Mesothelial cell of epicardium (in vitro differentiated cells): ENCODE measurements around the gene BTBD17. TPM values are rescaled to one million over a fixed set of nuclear protein-coding genes. Genes with fewer than 3 reads are reported as not detected.

Source experiments
- DNase-seq, 2 experiments: peaks; one replicate each; pipeline ENCODE4 v3.0.0; 2021; ENCODE audit warnings: low spot score in 2 of 2; ENCODE audit not compliant: unreplicated experiment in 2 of 2
- H3K27ac Mint-ChIP-seq: 2 replicates; pipeline ENCODE4 v1.8.0; 2021; ENCODE audit warnings: mixed read lengths
- H3K27me3 Mint-ChIP-seq: 2 replicates; pipeline ENCODE4 v1.8.0; 2021; ENCODE audit warnings: low read depth, mixed read lengths
- H3K36me3 Mint-ChIP-seq: 2 replicates; pipeline ENCODE4 v1.8.0; 2021; ENCODE audit warnings: mixed read lengths
- H3K4me1 Mint-ChIP-seq: 2 replicates; pipeline ENCODE4 v1.8.0; 2021; ENCODE audit warnings: mixed read lengths
- H3K4me3 Mint-ChIP-seq: 2 replicates; pipeline ENCODE4 v1.8.0; 2021; ENCODE audit warnings: mild to moderate bottlenecking, moderate library complexity, mixed read lengths
- H3K9me3 Mint-ChIP-seq: 2 replicates; pipeline ENCODE4 v1.8.0; 2021; ENCODE audit warnings: mixed read lengths
- total RNA-seq: library from RNA; stranded (reverse); gene quantifications from 3 replicates; pipeline ENCODE4 v1.2.1, GENCODE V29; 2021
- TF ChIP-seq, protein P1 (sequence below): fragments of 200-600 bp; sonication (generic); IDR thresholded peaks from one replicate; pipeline ENCODE4 v1.5.0; 2021; ENCODE audit warnings: antibody characterized with exemption; ENCODE audit not compliant: unreplicated experiment

BTBD17 gene
- total RNA-seq, 1 donor from 2014 or later, result 0.16 TPM

DNA sequence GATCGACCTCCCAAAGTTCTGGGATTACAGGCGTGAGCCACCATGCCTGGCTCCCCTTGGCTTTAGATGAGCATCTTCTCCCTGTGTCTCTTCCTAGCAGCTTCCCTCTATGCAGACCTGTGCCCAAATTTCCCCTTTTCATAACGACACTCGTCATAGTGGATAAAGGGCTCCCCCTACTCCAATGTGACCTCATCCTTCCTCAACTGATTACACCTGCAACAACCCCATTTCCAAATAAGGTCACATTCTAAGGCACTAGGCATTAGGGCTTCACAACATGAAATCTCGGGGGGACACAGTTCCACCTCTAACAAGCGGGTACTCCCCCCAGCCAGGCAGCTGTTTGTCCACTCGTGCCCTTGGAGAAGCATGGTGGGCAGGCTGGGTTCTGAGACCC lies 25.4 kb downstream of the BTBD17 start:
- Mint-ChIP-seq H3K27ac (no peak overlapping the region), H3K27me3 (peaks cover 41% of the 10 kb centered on the region), H3K4me1 (peaks cover 8% of the 10 kb centered on the region), H3K9me3 (no peaks in the 10 kb centered on the region), H3K36me3 (no peaks in the 10 kb centered on the region), H3K4me3 (no peak overlapping the region)
- DNase-seq, result no peak
- TF ChIP-seq, protein P1, sequence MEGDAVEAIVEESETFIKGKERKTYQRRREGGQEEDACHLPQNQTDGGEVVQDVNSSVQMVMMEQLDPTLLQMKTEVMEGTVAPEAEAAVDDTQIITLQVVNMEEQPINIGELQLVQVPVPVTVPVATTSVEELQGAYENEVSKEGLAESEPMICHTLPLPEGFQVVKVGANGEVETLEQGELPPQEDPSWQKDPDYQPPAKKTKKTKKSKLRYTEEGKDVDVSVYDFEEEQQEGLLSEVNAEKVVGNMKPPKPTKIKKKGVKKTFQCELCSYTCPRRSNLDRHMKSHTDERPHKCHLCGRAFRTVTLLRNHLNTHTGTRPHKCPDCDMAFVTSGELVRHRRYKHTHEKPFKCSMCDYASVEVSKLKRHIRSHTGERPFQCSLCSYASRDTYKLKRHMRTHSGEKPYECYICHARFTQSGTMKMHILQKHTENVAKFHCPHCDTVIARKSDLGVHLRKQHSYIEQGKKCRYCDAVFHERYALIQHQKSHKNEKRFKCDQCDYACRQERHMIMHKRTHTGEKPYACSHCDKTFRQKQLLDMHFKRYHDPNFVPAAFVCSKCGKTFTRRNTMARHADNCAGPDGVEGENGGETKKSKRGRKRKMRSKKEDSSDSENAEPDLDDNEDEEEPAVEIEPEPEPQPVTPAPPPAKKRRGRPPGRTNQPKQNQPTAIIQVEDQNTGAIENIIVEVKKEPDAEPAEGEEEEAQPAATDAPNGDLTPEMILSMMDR, result no peak

DNA sequence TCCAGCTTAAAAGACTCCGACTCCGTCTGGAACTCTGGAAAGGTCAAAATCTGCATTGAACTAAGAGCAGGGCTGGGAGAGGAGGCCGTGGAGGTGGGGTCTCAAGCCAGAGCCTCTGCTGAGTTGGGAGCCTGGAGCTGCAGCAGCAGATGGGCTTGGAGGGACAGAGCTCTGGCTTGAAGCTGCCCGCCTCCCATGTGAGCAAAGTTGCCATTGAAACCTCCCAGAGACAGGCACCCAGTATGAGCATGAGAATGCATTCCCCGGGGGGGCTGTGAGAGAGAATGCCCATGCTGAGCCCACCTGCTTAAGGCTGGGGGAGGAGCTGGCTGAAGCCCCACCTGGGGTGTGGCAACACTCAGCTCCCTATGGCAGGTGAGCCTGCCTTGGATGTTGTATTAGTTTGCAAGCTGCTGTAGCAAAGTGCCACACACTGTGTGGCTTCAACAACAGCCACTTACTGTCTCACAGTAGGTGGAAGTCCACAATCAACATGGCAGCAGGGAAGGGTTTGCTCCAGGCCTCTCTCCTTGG lies 26.1 kb downstream of the BTBD17 start:
- Mint-ChIP-seq H3K36me3 (no peaks in the 10 kb centered on the region), H3K4me1 (peaks cover 8% of the 10 kb centered on the region), H3K27ac (no peak overlapping the region), H3K9me3 (no peaks in the 10 kb centered on the region), H3K4me3 (no peak overlapping the region), H3K27me3 (peaks cover 48% of the 10 kb centered on the region)
- no peak for DNase-seq
- TF ChIP-seq, protein P1, result no peak

DNA sequence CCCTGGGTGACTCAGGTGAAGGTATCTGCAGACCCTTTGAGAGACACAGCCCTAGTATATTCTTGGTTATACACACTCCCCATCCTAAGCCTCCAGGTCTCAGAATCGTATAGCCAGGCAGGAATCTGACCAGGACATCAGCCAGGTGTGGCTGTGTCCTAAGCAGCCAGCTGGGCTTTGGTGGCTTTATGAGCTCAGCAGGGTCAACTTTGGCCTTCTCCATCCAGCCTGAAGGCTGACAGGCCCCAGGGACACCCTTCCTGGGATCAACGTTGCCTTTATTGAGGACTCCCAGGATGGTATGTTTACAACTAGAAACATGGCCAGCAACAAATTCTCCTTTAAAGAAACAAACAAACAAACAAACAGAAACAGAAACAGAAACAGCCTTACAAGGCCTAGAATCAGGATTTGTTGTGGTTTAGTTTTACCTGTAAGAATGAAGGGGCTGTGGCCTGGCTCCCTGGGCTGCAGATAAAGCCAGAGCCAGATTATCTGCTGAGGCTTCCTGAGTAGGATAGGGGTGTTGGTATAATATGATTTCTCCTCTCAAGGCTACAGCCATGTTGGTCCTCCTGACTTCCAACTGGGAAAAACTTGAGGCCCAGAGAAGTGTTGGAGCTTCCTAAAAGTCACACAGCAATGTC lies 27.2 kb downstream of the BTBD17 start:
- DNase-seq, result no peak
- Mint-ChIP-seq H3K9me3 (no peaks in the 10 kb centered on the region), H3K4me1 (peaks cover 8% of the 10 kb centered on the region), H3K27ac (no peak overlapping the region), H3K27me3 (peaks cover 53% of the 10 kb centered on the region), H3K36me3 (no peaks in the 10 kb centered on the region), H3K4me3 (no peak overlapping the region)
- TF ChIP-seq, protein P1, result no peak

DNA sequence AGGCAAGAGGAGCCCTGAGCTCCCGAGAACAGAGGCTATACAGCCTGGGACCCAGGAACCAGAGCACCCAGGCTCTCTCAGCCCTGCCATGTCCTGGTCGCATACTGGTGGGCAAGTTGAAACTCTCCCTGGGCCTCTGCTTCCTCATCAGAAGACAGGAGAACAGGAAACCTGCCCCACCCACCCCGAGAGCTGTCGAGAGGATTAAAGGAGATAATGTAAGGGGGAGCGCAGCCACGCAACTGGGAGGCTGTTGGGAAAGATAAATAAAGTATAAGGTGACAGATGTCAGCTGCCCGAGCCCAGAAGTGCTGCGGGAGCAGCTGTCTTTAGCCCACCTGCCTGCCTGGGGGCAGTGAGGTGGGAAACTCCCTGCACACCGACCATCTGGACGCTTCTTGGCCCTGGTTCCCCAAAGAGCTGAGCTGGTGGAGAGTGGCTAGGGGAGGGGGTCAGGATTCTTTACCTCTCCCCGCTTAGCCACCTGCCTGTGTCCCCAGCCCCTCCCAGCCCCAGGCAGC lies 28.8 kb downstream of the BTBD17 start:
- H3K36me3 Mint-ChIP-seq, result no peaks in the 10 kb centered on the region
- H3K4me3 Mint-ChIP-seq, result no peak overlapping the region
- TF ChIP-seq, protein P1, result no peak
- no peak for DNase-seq
- H3K9me3 Mint-ChIP-seq, result no peaks in the 10 kb centered on the region
- no peak overlapping the region for H3K27ac Mint-ChIP-seq
- H3K4me1 Mint-ChIP-seq, result peaks cover 8% of the 10 kb centered on the region
- peaks cover 54% of the 10 kb centered on the region for H3K27me3 Mint-ChIP-seq

DNA sequence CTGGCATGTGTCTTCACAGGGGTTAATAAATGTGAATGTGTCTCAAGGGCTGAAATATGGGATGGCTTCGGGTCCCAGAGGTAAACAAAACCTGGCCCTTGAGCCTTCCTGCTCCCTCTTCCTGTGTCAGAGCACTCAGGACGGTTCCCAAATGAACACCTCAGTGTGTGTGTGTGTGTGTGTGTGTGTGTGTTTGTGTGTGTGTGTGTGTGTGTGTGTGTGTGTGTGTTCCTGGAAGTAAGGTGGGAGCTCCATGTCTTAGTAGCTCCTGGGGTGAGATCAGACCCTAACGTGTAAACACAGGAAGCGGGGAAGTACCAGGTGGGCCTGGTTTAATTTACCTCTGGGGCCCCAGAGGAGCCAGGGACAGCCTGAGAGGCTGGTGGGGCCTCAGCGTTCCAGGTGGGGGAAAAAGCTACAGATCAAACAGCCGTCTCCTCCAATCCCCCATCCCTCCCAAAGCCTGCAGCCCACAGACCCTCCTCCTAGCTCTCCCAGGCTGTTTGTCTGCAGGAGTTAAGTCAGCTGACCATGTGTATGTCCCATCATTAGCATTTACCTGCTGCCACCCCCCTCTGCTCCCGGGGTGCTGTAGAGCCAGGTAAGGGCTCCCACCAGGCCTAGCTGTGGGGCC lies 29.5 kb downstream of the BTBD17 start:
- H3K9me3 Mint-ChIP-seq, result no peaks in the 10 kb centered on the region
- H3K4me1 Mint-ChIP-seq, result peaks cover 8% of the 10 kb centered on the region
- no peak overlapping the region for H3K27ac Mint-ChIP-seq
- TF ChIP-seq, protein P1, result no peak
- no peaks in the 10 kb centered on the region for H3K36me3 Mint-ChIP-seq
- H3K4me3 Mint-ChIP-seq, result no peak overlapping the region
- peaks cover 54% of the 10 kb centered on the region for H3K27me3 Mint-ChIP-seq
- DNase-seq, result no peak
